Liver (tissue), 9 donors: Measurements from ENCODE around the gene MTMR10. TPM values are rescaled to one million over a fixed set of nuclear protein-coding genes. Genes with fewer than 3 reads are reported as not detected.

Experiments used
- DNase-seq: peaks from one replicate; pipeline ENCODE4 v3.0.0-alpha.2; 2017; ENCODE audit warnings: low spot score
- H3K27ac ChIP-seq, 2 donors: one replicate each; pipeline ENCODE4 v1.7.0; 2013; ENCODE audit warnings: inconsistent platforms in 2 of 2, low read length in 2 of 2, control low read depth in 1 of 2, low read depth in 1 of 2, mild to moderate bottlenecking in 1 of 2
- H3K27me3 ChIP-seq, 4 donors: one replicate each; pipeline versions ENCODE4 v1.6.1 to v1.7.0; 2013; ENCODE audit warnings: low read length in 3 of 4, inconsistent platforms in 1 of 4, mild to moderate bottlenecking in 1 of 4, moderate library complexity in 1 of 4; ENCODE audit not compliant: control insufficient read depth in 4 of 4, insufficient read depth in 4 of 4
- H3K36me3 ChIP-seq, 4 donors: one replicate each; pipeline versions ENCODE4 v1.6.1 to v1.7.0; 2013; ENCODE audit warnings: low read length in 3 of 4, mild to moderate bottlenecking in 3 of 4, low read depth in 1 of 4, moderate library complexity in 1 of 4; ENCODE audit not compliant: control insufficient read depth in 4 of 4, insufficient read depth in 3 of 4
- H3K4me1 ChIP-seq, 4 donors: one replicate each; pipeline versions ENCODE4 v1.6.1 to v1.7.0; 2013; ENCODE audit warnings: low read length in 3 of 4, mild to moderate bottlenecking in 3 of 4, moderate library complexity in 1 of 4; ENCODE audit not compliant: control insufficient read depth in 4 of 4, insufficient read depth in 4 of 4
- H3K4me3 ChIP-seq, 3 donors: one replicate each; pipeline versions ENCODE4 v1.6.1 to v1.7.0; 2013; ENCODE audit warnings: low read length in 3 of 3, control low read depth in 1 of 3, low read depth in 1 of 3, mild to moderate bottlenecking in 1 of 3
- H3K9ac ChIP-seq, 2 donors: one replicate each; pipeline ENCODE4 v1.7.0; 2013; ENCODE audit warnings: low read length in 2 of 2, mild to moderate bottlenecking in 2 of 2, moderate library complexity in 2 of 2, control low read depth in 1 of 2, low read depth in 1 of 2
- H3K9me3 ChIP-seq, 4 donors: one replicate each; pipeline versions ENCODE4 v1.6.1 to v1.7.0; 2013; ENCODE audit warnings: low read length in 3 of 4; ENCODE audit not compliant: control insufficient read depth in 4 of 4
- EGR1 ChIP-seq, 2 donors: IDR thresholded peaks; 2 replicates each; pipeline ENCODE4 v1.6.1; 2016 to 2018; ENCODE audit warnings: antibody characterized with exemption in 2 of 2, low read depth in 2 of 2
- FOXA1 ChIP-seq: IDR thresholded peaks from 2 replicates; pipeline ENCODE4 v1.6.1; 2016; ENCODE audit warnings: antibody characterized with exemption
- FOXA2 ChIP-seq: IDR thresholded peaks from 2 replicates; pipeline ENCODE4 v1.6.1; 2016; ENCODE audit warnings: antibody characterized with exemption
- GABPA ChIP-seq, 2 donors: IDR thresholded peaks in 1 of 2; conservative IDR thresholded peaks in 1 of 2; 2 replicates each; pipeline ENCODE4 v1.6.1; 2016; ENCODE audit warnings: antibody characterized with exemption in 2 of 2, mild to moderate bottlenecking in 1 of 2, moderate library complexity in 1 of 2
- HNF4A ChIP-seq, 2 donors: conservative IDR thresholded peaks; 2 replicates each; pipeline ENCODE4 v1.6.1; 2016; ENCODE audit warnings: antibody characterized with exemption in 2 of 2, mild to moderate bottlenecking in 2 of 2
- HNF4G ChIP-seq: IDR thresholded peaks from 2 replicates; pipeline ENCODE4 v1.6.1; 2016; ENCODE audit warnings: antibody characterized with exemption
- JUND ChIP-seq, 2 donors: IDR thresholded peaks; 2 replicates each; pipeline ENCODE4 v1.6.1; 2016; ENCODE audit warnings: antibody characterized with exemption in 2 of 2
- NR2F2 ChIP-seq: IDR thresholded peaks from 2 replicates; pipeline ENCODE4 v1.6.1; 2016; ENCODE audit warnings: antibody characterized with exemption
- RAD21 ChIP-seq, 2 donors: IDR thresholded peaks; 2 replicates each; pipeline ENCODE4 v1.6.1; 2016; ENCODE audit warnings: antibody characterized with exemption in 2 of 2, mild to moderate bottlenecking in 2 of 2
- RXRA ChIP-seq, 2 donors: IDR thresholded peaks; 2 replicates each; pipeline ENCODE4 v1.6.1; 2017 to 2018; ENCODE audit warnings: antibody characterized with exemption in 2 of 2, mild to moderate bottlenecking in 1 of 2
- SP1 ChIP-seq: IDR thresholded peaks from 2 replicates; pipeline ENCODE4 v1.6.1; 2018; ENCODE audit warnings: antibody characterized with exemption, mild to moderate bottlenecking
- TAF1 ChIP-seq: conservative IDR thresholded peaks from 2 replicates; pipeline ENCODE4 v1.6.1; 2016; ENCODE audit warnings: antibody characterized with exemption, mild to moderate bottlenecking
- YY1 ChIP-seq: IDR thresholded peaks from 2 replicates; pipeline ENCODE4 v1.6.1; 2016; ENCODE audit warnings: antibody characterized with exemption, mild to moderate bottlenecking
- WGBS: extraction: QIAGEN DNeasy Blood & Tissue Kit; methylation state at CpG from one replicate; pipeline ENCODE4 v1.1.7; 2013; 5-methylcytosine and 5-hydroxymethylcytosine counted together
- polyA plus RNA-seq, 2 donors: library from polyadenylated mRNA; stranded (reverse) in 1 of 2; unstranded in 1 of 2; fragments of 200-250 nt in 1 of 2; fragments of >200 nt in 1 of 2; fragmentation: Nextera tagmentation in 1 of 2; extraction: Ambion mirVana in 1 of 2; gene quantifications; one replicate each; pipeline versions ENCODE4 v1.2.1 to v1.2.3, GENCODE V29; 2013 to 2015
- total RNA-seq, 2 donors: library from RNA; depleted of rRNA; stranded (reverse); fragments of >200 nt; gene quantifications; one replicate each; pipeline ENCODE4 v1.2.3, GENCODE V29; 2014
- TF ChIP-seq, protein P1 (sequence below): IDR thresholded peaks from 2 replicates; pipeline ENCODE4 v1.6.1; 2016; ENCODE audit warnings: antibody characterized with exemption
- TF ChIP-seq, protein P2 (sequence below): IDR thresholded peaks from 2 replicates; pipeline ENCODE4 v1.6.1; 2016; ENCODE audit warnings: antibody characterized with exemption
- TF ChIP-seq, protein P3 (sequence below): IDR thresholded peaks from 2 replicates; pipeline ENCODE4 v1.6.1; 2016; ENCODE audit warnings: antibody characterized with exemption
- TF ChIP-seq, protein P4 (sequence below): IDR thresholded peaks from 2 replicates; pipeline ENCODE4 v1.6.1; 2016; ENCODE audit warnings: antibody characterized with exemption, mild to moderate bottlenecking
- TF ChIP-seq, protein P5 (sequence below): fragments of 150-350 bp; IDR thresholded peaks from 2 replicates; pipeline ENCODE4 v1.5.1; 2017; ENCODE audit warnings: improper control_type of control experiment, low read depth, low read length; ENCODE audit not compliant: missing input control
- donor health status: healthy.
- donor health status: healthy.
- donor health status: healthy.
- donor health status: healthy.
- donor health status: healthy.

Gene MTMR10
- total and polyA plus RNA-seq, 4 donors, result 8.7 to 31.3 (median 13.6) TPM

DNA sequence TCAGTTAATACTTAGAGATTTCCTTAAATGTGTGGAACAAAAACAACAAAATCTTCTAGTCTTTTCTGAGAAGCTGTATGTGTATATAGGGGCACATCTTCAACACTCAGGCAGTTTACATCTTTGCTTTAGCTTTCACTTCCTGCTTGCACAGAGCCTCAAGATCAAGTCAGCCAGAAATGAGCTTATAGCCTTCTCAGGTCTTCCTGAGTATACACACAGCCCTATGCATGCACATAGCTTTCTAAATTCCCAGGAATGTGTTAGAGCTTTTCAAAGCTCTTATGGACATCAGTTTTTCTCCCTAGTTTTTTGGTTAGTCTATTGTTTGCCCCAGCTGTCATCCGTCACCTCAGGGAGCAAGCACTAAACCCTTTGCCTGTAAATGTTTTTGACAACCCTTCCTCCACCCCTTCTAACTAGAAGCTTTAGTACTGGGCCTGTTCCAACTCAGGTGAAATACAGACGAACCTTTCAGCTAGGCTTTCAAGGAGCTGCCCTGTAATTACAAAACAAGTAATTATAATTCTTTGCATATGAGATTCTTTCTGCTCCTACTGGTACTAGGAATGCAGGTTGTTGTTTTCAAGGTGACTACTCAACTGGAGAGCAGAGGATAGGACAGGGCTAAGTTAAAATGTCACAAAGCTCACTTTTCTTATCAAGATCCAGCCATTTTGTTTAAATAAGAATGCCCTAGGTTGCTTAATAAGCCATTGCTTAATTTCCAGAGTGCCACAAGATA lies 22.6 kb upstream of the MTMR10 start (continued):
- TF ChIP-seq, protein P1, sequence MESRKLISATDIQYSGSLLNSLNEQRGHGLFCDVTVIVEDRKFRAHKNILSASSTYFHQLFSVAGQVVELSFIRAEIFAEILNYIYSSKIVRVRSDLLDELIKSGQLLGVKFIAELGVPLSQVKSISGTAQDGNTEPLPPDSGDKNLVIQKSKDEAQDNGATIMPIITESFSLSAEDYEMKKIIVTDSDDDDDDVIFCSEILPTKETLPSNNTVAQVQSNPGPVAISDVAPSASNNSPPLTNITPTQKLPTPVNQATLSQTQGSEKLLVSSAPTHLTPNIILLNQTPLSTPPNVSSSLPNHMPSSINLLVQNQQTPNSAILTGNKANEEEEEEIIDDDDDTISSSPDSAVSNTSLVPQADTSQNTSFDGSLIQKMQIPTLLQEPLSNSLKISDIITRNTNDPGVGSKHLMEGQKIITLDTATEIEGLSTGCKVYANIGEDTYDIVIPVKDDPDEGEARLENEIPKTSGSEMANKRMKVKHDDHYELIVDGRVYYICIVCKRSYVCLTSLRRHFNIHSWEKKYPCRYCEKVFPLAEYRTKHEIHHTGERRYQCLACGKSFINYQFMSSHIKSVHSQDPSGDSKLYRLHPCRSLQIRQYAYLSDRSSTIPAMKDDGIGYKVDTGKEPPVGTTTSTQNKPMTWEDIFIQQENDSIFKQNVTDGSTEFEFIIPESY, result peak; percentile 78
- TF ChIP-seq FOXA2, result peak; percentile 18
- peak in 1 of 2 donors; percentile 59 for TF ChIP-seq JUND (IDR thresholded peaks at IDR 0.05)
- TF ChIP-seq FOXA1, result no peak
- TF ChIP-seq RXRA (IDR thresholded peaks at IDR 0.05), result peak; percentile 41 to 74

DNA sequence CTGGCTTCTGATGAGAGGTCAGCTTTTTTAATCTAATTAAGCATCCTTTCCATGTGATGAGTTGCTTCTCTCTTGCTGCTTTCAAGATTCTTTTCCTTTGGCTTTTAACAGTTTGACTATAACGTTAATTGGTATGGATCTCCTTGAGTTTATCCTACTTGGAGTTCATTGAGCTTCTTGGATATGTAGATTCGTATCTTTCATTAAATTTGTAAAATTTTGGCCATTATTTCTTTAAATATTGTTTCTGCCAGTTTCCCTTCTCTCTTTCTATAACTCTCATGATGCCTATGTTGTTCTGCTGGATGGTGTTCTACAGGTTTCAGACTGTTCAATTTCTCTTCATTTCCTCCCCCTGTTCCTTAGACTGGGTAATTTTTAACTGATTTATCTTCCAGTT lies 21.0 kb upstream of the MTMR10 start:
- no peak overlapping the region for H3K4me3 ChIP-seq
- H3K9me3 ChIP-seq, result peaks cover 0 to 3% (median 0%) of the 10 kb centered on the region in 4 donors
- WGBS, result 95% methylated on average over 2 of the region's 2 CpGs
- H3K9ac ChIP-seq, result no peak overlapping the region
- peaks cover 1 to 17% (median 12%) of the 10 kb centered on the region in 4 donors for H3K4me1 ChIP-seq
- TF ChIP-seq HNF4G, result no peak
- TF ChIP-seq YY1, result no peak
- TF ChIP-seq, protein P2, sequence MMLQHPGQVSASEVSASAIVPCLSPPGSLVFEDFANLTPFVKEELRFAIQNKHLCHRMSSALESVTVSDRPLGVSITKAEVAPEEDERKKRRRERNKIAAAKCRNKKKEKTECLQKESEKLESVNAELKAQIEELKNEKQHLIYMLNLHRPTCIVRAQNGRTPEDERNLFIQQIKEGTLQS, result no peak
- TF ChIP-seq SP1, result no peak
- TF ChIP-seq RAD21 (IDR thresholded peaks at IDR 0.05), result no peak
- no peak for TF ChIP-seq FOXA1
- TF ChIP-seq HNF4A (conservative IDR thresholded peaks at IDR 0.05), result no peak
- no peak for TF ChIP-seq JUND (IDR thresholded peaks at IDR 0.05)
- TF ChIP-seq GABPA (IDR thresholded peaks at IDR 0.05 in 1 of 2, conservative IDR thresholded peaks at IDR 0.05 in 1 of 2), result no peak
- TF ChIP-seq, protein P3, sequence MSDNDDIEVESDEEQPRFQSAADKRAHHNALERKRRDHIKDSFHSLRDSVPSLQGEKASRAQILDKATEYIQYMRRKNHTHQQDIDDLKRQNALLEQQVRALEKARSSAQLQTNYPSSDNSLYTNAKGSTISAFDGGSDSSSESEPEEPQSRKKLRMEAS, result no peak
- no peak for TF ChIP-seq TAF1
- TF ChIP-seq FOXA2, result no peak
- H3K27me3 ChIP-seq, result no peaks in the 10 kb centered on the region
- H3K27ac ChIP-seq, result no peak overlapping the region
- DNase-seq, result no peak
- no peaks in the 10 kb centered on the region for H3K36me3 ChIP-seq

DNA sequence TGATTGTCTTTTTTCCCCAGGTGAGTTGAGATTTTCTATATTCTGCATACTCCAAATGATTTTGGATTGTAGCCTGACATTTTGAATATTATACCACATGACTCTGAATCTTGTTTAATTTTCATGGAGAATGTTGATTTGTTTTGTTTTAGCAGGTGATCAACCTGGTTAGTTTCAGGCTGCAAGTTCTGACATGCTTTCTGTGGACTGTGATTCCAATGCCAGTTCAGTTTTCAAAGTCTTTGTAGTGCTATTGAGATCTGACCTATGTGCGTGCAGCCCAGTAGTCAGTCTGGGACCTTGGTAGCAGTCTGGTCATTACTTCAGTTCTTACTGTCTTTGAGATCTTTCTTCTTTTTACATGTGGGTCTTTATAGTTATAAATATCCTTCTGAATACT lies 18.6 kb upstream of the MTMR10 start:
- WGBS, result 95% methylated on average over 1 of the region's 1 CpG
- H3K4me3 ChIP-seq, result no peak overlapping the region
- H3K9ac ChIP-seq, result no peak overlapping the region
- peaks cover 0 to 3% (median 0%) of the 10 kb centered on the region in 4 donors for H3K9me3 ChIP-seq
- no peak for DNase-seq
- no peaks in the 10 kb centered on the region for H3K36me3 ChIP-seq
- H3K27ac ChIP-seq, result no peak overlapping the region
- TF ChIP-seq HNF4G (no peak), JUND (IDR thresholded peaks at IDR 0.05) (no peak), SP1 (no peak), NR2F2 (no peak), TAF1 (no peak), GABPA (IDR thresholded peaks at IDR 0.05 in 1 of 2, conservative IDR thresholded peaks at IDR 0.05 in 1 of 2) (no peak), RAD21 (IDR thresholded peaks at IDR 0.05) (no peak), RXRA (IDR thresholded peaks at IDR 0.05) (no peak), FOXA2 (no peak), EGR1 (IDR thresholded peaks at IDR 0.05; ENCODE audit: low read depth in 2 of 2) (no peak), HNF4A (conservative IDR thresholded peaks at IDR 0.05) (no peak)
- TF ChIP-seq, protein P4, sequence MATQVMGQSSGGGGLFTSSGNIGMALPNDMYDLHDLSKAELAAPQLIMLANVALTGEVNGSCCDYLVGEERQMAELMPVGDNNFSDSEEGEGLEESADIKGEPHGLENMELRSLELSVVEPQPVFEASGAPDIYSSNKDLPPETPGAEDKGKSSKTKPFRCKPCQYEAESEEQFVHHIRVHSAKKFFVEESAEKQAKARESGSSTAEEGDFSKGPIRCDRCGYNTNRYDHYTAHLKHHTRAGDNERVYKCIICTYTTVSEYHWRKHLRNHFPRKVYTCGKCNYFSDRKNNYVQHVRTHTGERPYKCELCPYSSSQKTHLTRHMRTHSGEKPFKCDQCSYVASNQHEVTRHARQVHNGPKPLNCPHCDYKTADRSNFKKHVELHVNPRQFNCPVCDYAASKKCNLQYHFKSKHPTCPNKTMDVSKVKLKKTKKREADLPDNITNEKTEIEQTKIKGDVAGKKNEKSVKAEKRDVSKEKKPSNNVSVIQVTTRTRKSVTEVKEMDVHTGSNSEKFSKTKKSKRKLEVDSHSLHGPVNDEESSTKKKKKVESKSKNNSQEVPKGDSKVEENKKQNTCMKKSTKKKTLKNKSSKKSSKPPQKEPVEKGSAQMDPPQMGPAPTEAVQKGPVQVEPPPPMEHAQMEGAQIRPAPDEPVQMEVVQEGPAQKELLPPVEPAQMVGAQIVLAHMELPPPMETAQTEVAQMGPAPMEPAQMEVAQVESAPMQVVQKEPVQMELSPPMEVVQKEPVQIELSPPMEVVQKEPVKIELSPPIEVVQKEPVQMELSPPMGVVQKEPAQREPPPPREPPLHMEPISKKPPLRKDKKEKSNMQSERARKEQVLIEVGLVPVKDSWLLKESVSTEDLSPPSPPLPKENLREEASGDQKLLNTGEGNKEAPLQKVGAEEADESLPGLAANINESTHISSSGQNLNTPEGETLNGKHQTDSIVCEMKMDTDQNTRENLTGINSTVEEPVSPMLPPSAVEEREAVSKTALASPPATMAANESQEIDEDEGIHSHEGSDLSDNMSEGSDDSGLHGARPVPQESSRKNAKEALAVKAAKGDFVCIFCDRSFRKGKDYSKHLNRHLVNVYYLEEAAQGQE, result no peak
- TF ChIP-seq, protein P1, result no peak
- TF ChIP-seq, protein P5, sequence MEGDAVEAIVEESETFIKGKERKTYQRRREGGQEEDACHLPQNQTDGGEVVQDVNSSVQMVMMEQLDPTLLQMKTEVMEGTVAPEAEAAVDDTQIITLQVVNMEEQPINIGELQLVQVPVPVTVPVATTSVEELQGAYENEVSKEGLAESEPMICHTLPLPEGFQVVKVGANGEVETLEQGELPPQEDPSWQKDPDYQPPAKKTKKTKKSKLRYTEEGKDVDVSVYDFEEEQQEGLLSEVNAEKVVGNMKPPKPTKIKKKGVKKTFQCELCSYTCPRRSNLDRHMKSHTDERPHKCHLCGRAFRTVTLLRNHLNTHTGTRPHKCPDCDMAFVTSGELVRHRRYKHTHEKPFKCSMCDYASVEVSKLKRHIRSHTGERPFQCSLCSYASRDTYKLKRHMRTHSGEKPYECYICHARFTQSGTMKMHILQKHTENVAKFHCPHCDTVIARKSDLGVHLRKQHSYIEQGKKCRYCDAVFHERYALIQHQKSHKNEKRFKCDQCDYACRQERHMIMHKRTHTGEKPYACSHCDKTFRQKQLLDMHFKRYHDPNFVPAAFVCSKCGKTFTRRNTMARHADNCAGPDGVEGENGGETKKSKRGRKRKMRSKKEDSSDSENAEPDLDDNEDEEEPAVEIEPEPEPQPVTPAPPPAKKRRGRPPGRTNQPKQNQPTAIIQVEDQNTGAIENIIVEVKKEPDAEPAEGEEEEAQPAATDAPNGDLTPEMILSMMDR, result no peak
- TF ChIP-seq, protein P2, result no peak
- TF ChIP-seq, protein P3, result no peak
- peaks cover 1 to 14% (median 12%) of the 10 kb centered on the region in 4 donors for H3K4me1 ChIP-seq
- H3K27me3 ChIP-seq, result no peaks in the 10 kb centered on the region
